Measurements from ENCODE around the gene ZBTB4. TPM values are rescaled to one million over a fixed set of nuclear protein-coding genes. Genes with fewer than 3 reads are reported as not detected.
A peak's percentile ranks its signal among the peaks of the same experiment; 100 is the strongest.

Gene ZBTB4
- total and polyA plus RNA-seq, 7 experiments from 2014 or later = 15.3 to 89.2 (median 49.8) TPM

- H3K9me3 Mint-ChIP-seq = peaks cover 0 to 3% (median 0%) of the 10 kb centered on the region in 11 donors
- Histone ChIP-seq H3K27ac (ENCODE audit: low read depth, low read length) (peak overlapping the region; percentile 27), H3K27me3 (ENCODE audit: control insufficient read depth in 2 of 2, insufficient read depth in 2 of 2, low read length in 2 of 2) (peaks cover 12 to 17% of the 10 kb centered on the region in 2 donors), H3K4me1 (ENCODE audit: control insufficient read depth in 2 of 2, insufficient read depth in 2 of 2, low read length in 2 of 2) (peaks cover 16 to 47% of the 10 kb centered on the region in 2 donors), H3K36me3 (ENCODE audit: control insufficient read depth in 2 of 3, insufficient read depth in 3 of 3, low read length in 3 of 3) (no peaks in the 10 kb centered on the region), H3K4me3 (ENCODE audit: low read length) (peak overlapping the region; percentile 27), H3K9me3 (ENCODE audit: control insufficient read depth in 2 of 3, low read length in 3 of 3) (no peaks in the 10 kb centered on the region)
- H3K36me3 Mint-ChIP-seq = peaks cover 0 to 16% (median 0%) of the 10 kb centered on the region in 5 donors
- H3K4me1 Mint-ChIP-seq = peaks cover 28 to 47% (median 39%) of the 10 kb centered on the region in 7 donors
- intact Hi-C loops (cut with micrococcal nuclease) = loop anchor here (1.0 to 10.0 kb wide), 8 partner anchors 41 to 423 kb away; partner anchors contain the start of genes CTDNEP1 (in 1 of the 2), ELP5 (in 1 of the 2), RNASEK (in 1 of the 2) and SENP3 (in 1 of the 2)
- H3K27me3 Mint-ChIP-seq = peaks cover 25 to 35% (median 31%) of the 10 kb centered on the region in 5 donors
- peak overlapping the region in 5 of 9 donors; percentile 76 to 84 (median 83) for H3K27ac Mint-ChIP-seq
- H3K4me3 Mint-ChIP-seq = peak overlapping the region; percentile 76 to 96 (median 88)
- peak in 1 of 9 donors; percentile 16 for DNase-seq
- no peak for ATAC-seq
- CTCF ChIA-PET = interaction anchor here (0.9 to 5.2 kb wide), 22 partner anchors 8 to 249 kb away, joined by 3 to 67 read pairs (median 8); partner anchors contain the start of genes ACAP1, KCTD11, MPDU1 and NEURL4
- POLR2A ChIA-PET = interaction anchor here (0.9 to 5.3 kb wide), 28 partner anchors 9 to 249 kb away, joined by 3 to 116 read pairs (median 12); partner anchors contain the start of genes ACAP1, ATP1B2, CHRNB1 and GPS2
Observed at GRCh38 chr17:7437369-7437863, 42.0 kb downstream of the ZBTB4 start.

GRCh38 chr17:7436556-7437368 is 42.7 kb downstream of the ZBTB4 start:
- CTCF ChIA-PET = interaction anchor here (0.6 to 5.2 kb wide), 33 partner anchors 9 to 251 kb away, joined by 3 to 67 read pairs (median 6); partner anchors contain the start of genes ACAP1, CD68, KCTD11 and MPDU1
- Mint-ChIP-seq H3K4me1 (peaks cover 28 to 47% (median 37%) of the 10 kb centered on the region in 7 donors), H3K27ac (peak overlapping the region; percentile 89 to 97 (median 95)), H3K9me3 (peaks cover 0 to 3% (median 0%) of the 10 kb centered on the region in 11 donors), H3K27me3 (peaks cover 21 to 28% (median 25%) of the 10 kb centered on the region in 5 donors), H3K36me3 (peaks cover 0 to 12% (median 0%) of the 10 kb centered on the region in 5 donors), H3K4me3 (peak overlapping the region; percentile 86 to 96 (median 94))
- H3K9me3 ChIP-seq (ENCODE audit: control insufficient read depth in 2 of 3, low read length in 3 of 3) = no peaks in the 10 kb centered on the region
- DNase-seq (peak; percentile 75 to 87 (median 84)), ATAC-seq (peak; percentile 75)
- H3K4me3 ChIP-seq (ENCODE audit: low read length) = peak overlapping the region; percentile 65
- no peaks in the 10 kb centered on the region for H3K36me3 ChIP-seq (ENCODE audit: control insufficient read depth in 2 of 3, insufficient read depth in 3 of 3, low read length in 3 of 3)
- peak overlapping the region; percentile 83 for H3K27ac ChIP-seq (ENCODE audit: low read depth, low read length)
- peaks cover 12 to 14% of the 10 kb centered on the region in 2 donors for H3K27me3 ChIP-seq (ENCODE audit: control insufficient read depth in 2 of 2, insufficient read depth in 2 of 2, low read length in 2 of 2)
- intact Hi-C loops (cut with micrococcal nuclease) = loop anchor here (1.0 to 10.0 kb wide), 8 partner anchors 42 to 422 kb away; partner anchors contain the start of genes CTDNEP1 (in 1 of the 2), ELP5 (in 1 of the 2), RNASEK (in 1 of the 2) and SENP3 (in 1 of the 2)
- peaks cover 16 to 47% of the 10 kb centered on the region in 2 donors for H3K4me1 ChIP-seq (ENCODE audit: control insufficient read depth in 2 of 2, insufficient read depth in 2 of 2, low read length in 2 of 2)
- POLR2A ChIA-PET = interaction anchor here (0.5 to 5.3 kb wide), 35 partner anchors 10 to 250 kb away, joined by 3 to 116 read pairs (median 9); partner anchors contain the start of genes ACAP1, ATP1B2, CHRNB1 and FXR2

DNA sequence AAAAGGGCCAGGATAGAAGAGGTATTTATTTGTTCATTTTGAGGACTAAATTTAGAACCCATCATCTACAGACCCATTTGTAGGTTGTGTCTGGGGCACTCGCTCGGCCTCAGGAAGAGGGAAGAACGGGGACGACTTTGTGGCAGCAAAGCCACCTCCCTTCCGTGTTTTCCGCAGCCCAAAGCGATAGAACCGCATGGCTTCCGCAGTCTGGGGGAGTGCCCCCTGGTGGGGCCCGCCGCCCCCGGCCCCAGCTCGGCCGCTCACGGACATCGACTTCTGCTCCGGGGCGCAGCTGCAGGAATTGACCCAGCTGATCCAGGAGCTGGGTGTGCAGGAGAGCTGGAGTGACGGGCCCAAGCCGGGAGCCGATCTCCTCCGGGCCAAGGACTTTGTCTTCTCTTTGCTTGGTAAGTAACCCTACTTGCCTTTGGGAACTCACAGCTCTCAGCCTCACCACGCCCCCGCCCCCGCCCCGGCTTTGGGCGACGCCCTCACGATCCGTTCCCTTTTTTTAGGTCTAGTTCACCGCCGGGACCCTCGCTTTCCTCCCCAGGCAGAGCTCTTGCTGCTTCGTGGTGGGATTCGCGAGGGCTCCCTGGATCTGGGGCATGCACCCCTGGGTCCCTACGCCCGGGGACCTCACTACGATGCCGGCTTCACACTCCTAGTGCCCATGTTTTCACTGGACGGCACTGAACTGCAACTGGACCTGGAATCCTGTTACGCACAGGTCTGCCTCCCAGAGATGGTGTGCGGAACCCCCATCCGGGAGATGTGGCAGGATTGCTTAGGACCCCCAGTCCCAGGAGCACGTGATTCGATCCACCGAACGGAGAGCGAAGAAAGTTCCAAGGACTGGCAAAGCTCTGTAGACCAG is 43.5 kb downstream of the ZBTB4 start:
- H3K9me3 ChIP-seq (ENCODE audit: control insufficient read depth in 2 of 3, low read length in 3 of 3) = no peaks in the 10 kb centered on the region
- intact Hi-C loops (cut with micrococcal nuclease) = loop anchor here (1.0 to 10.0 kb wide), 24 partner anchors 19 to 451 kb away; partner anchors contain the start of genes EIF5A (in 2 of the 2), ELP5 (in 2 of the 2), NEURL4 (in 2 of the 2) and PHF23 (in 2 of the 2)
- peak overlapping the region; percentile 83 for H3K27ac ChIP-seq (ENCODE audit: low read depth, low read length)
- Mint-ChIP-seq H3K27me3 (peaks cover 16 to 20% (median 17%) of the 10 kb centered on the region in 5 donors), H3K4me3 (peak overlapping the region; percentile 86 to 96 (median 94)), H3K9me3 (peaks cover 0 to 3% (median 0%) of the 10 kb centered on the region in 11 donors), H3K27ac (peak overlapping the region; percentile 89 to 97 (median 95)), H3K36me3 (peaks cover 0 to 11% (median 0%) of the 10 kb centered on the region in 5 donors), H3K4me1 (peaks cover 28 to 47% (median 37%) of the 10 kb centered on the region in 7 donors)
- ATAC-seq (peak; percentile 44), DNase-seq (peak in 3 of 9 donors; percentile 50 to 74 (median 53))
- POLR2A ChIA-PET = interaction anchor here (0.6 to 5.3 kb wide), 40 partner anchors 10 to 390 kb away, joined by 3 to 116 read pairs (median 8); partner anchors contain the start of genes ACAP1, CHRNB1, EIF5A and FXR2
- peak overlapping the region; percentile 65 for H3K4me3 ChIP-seq (ENCODE audit: low read length)
- CTCF ChIA-PET = interaction anchor here (0.6 to 5.2 kb wide), 29 partner anchors 14 to 252 kb away, joined by 3 to 67 read pairs (median 7); partner anchors contain the start of genes ACAP1, KCTD11, MPDU1 and NEURL4
- peaks cover 6 to 9% of the 10 kb centered on the region in 2 donors for H3K27me3 ChIP-seq (ENCODE audit: control insufficient read depth in 2 of 2, insufficient read depth in 2 of 2, low read length in 2 of 2)
- no peaks in the 10 kb centered on the region for H3K36me3 ChIP-seq (ENCODE audit: control insufficient read depth in 2 of 3, insufficient read depth in 3 of 3, low read length in 3 of 3)
- H3K4me1 ChIP-seq (ENCODE audit: control insufficient read depth in 2 of 2, insufficient read depth in 2 of 2, low read length in 2 of 2) = peaks cover 16 to 45% of the 10 kb centered on the region in 2 donors

- no peak for DNase-seq
- Mint-ChIP-seq H3K9me3 (peaks cover 0 to 2% (median 0%) of the 10 kb centered on the region in 11 donors), H3K36me3 (no peaks in the 10 kb centered on the region), H3K4me1 (peaks cover 7 to 20% (median 13%) of the 10 kb centered on the region in 7 donors), H3K27me3 (peaks cover 0 to 2% (median 0%) of the 10 kb centered on the region in 5 donors), H3K4me3 (no peak overlapping the region), H3K27ac (peak overlapping the region in 1 of 9 donors; percentile 38)
- Histone ChIP-seq H3K36me3 (ENCODE audit: control insufficient read depth in 2 of 3, insufficient read depth in 3 of 3, low read length in 3 of 3) (no peaks in the 10 kb centered on the region), H3K27ac (ENCODE audit: low read depth, low read length) (no peak overlapping the region), H3K27me3 (ENCODE audit: control insufficient read depth in 2 of 2, insufficient read depth in 2 of 2, low read length in 2 of 2) (no peaks in the 10 kb centered on the region), H3K4me3 (ENCODE audit: low read length) (no peak overlapping the region), H3K4me1 (ENCODE audit: control insufficient read depth in 2 of 2, insufficient read depth in 2 of 2, low read length in 2 of 2) (peaks cover 9 to 13% of the 10 kb centered on the region in 2 donors), H3K9me3 (ENCODE audit: control insufficient read depth in 2 of 3, low read length in 3 of 3) (no peaks in the 10 kb centered on the region)
- intact Hi-C loops (cut with micrococcal nuclease) = loop anchor here in 1 of 2 donors (10.0 kb wide), 1 partner anchor 417 kb away; the partner anchor contains the start of gene RNASEK
- ChIA-PET CTCF (no interaction called here), POLR2A (interaction anchor here (1.2 to 1.6 kb wide), 2 partner anchors 23 to 76 kb away, joined by 3 to 5 read pairs; no protein-coding TSS in a partner anchor)
- no peak for ATAC-seq
Observed at GRCh38 chr17:7432296-7432695, 47.1 kb downstream of the ZBTB4 start.

DNA sequence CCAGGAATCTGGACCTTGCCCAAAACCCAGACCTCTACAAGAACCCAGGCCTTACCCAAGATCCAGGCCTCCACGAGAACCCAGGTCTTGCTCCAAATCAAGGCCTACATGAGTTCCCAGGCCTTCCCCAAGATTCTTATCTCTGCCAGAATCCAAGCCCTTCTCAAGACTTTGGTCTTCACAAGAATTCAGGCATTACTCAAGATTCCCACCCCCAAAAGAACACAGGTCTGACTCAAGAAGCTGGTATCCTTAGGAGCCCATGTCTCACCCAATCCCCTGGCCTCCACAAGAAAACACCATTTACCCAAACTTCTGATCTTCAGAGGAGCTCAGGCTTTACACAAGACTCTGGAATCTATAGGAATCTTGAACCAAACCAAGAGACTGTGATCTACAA is 48.2 kb downstream of the ZBTB4 start:
- Histone ChIP-seq H3K4me3 (ENCODE audit: low read length) (no peak overlapping the region), H3K27ac (ENCODE audit: low read depth, low read length) (no peak overlapping the region), H3K9me3 (ENCODE audit: control insufficient read depth in 2 of 3, low read length in 3 of 3) (no peaks in the 10 kb centered on the region), H3K4me1 (ENCODE audit: control insufficient read depth in 2 of 2, insufficient read depth in 2 of 2, low read length in 2 of 2) (peaks cover 3 to 4% of the 10 kb centered on the region in 2 donors), H3K36me3 (ENCODE audit: control insufficient read depth in 2 of 3, insufficient read depth in 3 of 3, low read length in 3 of 3) (no peaks in the 10 kb centered on the region), H3K27me3 (ENCODE audit: control insufficient read depth in 2 of 2, insufficient read depth in 2 of 2, low read length in 2 of 2) (no peaks in the 10 kb centered on the region)
- ChIA-PET CTCF (interaction anchor here (1.0 kb wide), 1 partner anchor 51 kb away, joined by 3 read pairs; no protein-coding TSS in a partner anchor), POLR2A (interaction anchor here (1.2 to 1.6 kb wide), 2 partner anchors 22 to 75 kb away, joined by 3 to 5 read pairs; no protein-coding TSS in a partner anchor)
- DNase-seq (no peak), ATAC-seq (no peak)
- Mint-ChIP-seq H3K9me3 (peaks cover 0 to 4% (median 0%) of the 10 kb centered on the region in 11 donors), H3K4me1 (peaks cover 7 to 12% (median 8%) of the 10 kb centered on the region in 7 donors), H3K27me3 (peaks cover 0 to 2% (median 0%) of the 10 kb centered on the region in 5 donors), H3K27ac (no peak overlapping the region), H3K36me3 (no peaks in the 10 kb centered on the region), H3K4me3 (no peak overlapping the region)
- intact Hi-C loops (cut with micrococcal nuclease) = loop anchor here in 1 of 2 donors (10.0 kb wide), 1 partner anchor 416 kb away; the partner anchor contains the start of gene RNASEK
